HG03280 (cell line): ENCODE results near the gene SEBOX.

ENCODE experiments used
- ATAC-seq: cut with Tn5 transposase; IDR thresholded peaks from one replicate; pipeline ENCODE4 v1.9.1; 2021; ENCODE audit warnings: mild to moderate bottlenecking, moderate library complexity; ENCODE audit not compliant: unreplicated experiment

Gene SEBOX

DNA sequence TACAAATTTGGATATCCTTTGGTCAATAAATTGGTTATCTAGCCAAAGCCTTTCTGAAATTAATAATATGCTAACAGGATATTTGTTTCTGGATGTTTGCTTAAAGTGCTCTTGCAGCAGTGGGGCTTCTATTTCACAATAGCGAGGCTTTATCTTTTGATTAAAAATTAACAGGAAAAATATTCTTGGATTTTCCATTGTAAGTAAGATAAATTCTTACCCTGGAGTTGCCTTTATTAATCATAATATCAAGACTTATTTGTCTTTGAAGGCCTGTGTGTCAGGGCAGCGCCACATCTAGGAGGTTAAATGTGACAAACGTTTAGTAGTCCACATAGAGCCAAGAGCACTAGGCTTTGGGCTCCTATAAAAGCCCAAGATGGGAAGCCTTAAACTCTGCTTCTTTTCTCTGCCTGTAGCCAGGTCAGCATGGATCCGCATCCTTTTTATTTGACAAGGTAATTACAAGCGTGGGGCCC is 40.7 kb downstream of the SEBOX start:
- no peak for ATAC-seq

DNA sequence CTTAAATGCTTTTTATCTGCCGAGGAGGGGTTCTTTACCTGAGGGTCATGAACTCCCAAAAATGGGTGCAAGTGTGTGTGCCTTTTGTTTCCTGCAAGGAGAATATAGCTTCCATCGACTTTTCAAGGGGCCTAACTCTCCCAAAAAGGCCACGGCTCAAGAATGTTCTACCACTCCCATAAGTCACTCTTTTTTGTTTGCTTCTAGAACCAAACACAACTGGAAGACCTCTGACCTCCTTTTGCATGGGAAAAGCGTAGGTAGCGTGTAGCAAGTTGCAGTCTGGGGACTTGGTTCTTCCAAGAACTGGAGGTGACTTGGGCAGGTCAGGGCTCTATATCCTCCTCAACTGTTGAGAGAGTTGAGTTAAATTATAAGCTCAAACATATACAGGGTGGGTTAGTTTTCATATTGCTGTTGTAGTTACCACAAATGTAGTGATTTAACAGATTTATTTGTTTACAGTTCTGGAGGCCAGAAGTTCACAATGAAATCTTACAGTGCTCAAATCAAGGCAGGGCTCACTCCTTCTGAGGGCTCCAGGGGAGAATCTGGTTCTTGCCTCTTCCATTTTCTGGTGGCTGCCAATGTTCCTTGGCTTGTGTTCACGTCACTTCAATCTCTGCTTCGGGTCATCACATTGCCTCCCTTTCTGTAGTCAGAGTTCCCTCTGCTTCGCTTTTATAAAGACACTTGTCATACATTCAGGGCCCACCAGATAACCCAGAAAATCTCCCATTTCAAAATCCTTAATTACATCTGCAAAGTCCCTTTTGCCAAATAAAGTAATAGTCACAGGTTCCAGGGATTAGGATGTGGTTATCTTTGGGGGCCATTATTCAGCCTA is 44.6 kb downstream of the SEBOX start:
- no peak for ATAC-seq

DNA sequence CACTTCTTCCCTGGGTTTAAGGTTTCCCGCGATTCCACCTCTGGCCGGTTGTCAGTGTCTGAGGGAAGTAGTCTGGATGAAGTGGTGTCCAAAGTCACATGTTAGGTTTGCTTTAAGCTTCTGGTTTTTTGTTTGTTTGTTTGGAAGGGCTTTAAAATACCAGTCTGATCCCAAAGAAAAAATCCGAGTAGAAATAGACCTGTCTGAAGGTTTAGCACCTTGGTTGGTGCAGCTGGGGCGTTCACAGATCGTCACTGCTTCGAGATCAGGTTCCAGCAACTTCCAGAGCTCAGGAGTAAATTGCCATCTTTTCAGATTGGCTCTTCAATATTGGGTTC is 45.4 kb downstream of the SEBOX start:
- ATAC-seq, result no peak

DNA sequence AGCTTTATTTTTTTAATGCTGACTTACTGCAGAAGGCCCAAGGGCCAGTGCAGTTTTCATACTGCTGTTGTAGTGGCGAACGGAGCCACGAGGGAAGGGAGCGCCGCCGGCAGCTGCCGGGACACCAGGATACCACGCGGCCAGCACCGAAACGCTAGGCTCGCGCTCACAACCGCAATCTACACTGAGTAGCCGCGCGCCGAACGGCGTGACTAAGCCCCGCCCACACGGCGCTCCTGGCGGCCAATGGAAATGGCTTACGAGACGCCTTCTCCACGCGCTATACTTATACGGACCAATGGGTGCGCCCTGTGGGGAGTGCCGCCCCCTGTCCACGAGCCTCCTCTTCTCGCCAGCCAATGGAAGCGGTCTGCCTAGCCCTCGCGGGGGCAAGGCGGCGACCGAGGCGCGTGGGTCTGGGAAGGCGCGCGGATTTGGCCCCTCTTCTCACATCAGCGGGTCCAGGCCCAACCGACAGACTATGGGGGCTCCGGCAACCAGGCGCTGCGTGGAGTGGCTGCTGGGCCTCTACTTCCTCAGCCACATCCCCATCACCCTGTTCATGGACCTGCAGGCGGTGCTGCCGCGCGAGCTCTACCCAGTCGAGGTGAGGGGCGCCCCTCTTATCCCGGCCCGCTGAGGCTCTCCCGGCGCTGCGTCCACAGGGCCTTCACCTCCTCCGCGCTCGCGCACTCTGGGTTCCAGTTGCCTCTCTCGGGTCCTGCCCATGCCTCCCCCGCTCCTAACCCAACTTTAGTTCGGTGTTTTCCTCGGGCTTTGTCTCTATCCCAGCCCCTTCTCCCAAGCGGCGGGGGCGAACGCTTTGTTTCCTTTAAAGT is 46.0 kb downstream of the SEBOX start, which contains the start of gene TMEM97:
Gene TMEM97, plus strand, starts transcription at position 442 of the 839 bp plus-strand sequence. Its CDS starts 40 bp downstream, at position 482.
- ATAC-seq, result peak; percentile 95

DNA sequence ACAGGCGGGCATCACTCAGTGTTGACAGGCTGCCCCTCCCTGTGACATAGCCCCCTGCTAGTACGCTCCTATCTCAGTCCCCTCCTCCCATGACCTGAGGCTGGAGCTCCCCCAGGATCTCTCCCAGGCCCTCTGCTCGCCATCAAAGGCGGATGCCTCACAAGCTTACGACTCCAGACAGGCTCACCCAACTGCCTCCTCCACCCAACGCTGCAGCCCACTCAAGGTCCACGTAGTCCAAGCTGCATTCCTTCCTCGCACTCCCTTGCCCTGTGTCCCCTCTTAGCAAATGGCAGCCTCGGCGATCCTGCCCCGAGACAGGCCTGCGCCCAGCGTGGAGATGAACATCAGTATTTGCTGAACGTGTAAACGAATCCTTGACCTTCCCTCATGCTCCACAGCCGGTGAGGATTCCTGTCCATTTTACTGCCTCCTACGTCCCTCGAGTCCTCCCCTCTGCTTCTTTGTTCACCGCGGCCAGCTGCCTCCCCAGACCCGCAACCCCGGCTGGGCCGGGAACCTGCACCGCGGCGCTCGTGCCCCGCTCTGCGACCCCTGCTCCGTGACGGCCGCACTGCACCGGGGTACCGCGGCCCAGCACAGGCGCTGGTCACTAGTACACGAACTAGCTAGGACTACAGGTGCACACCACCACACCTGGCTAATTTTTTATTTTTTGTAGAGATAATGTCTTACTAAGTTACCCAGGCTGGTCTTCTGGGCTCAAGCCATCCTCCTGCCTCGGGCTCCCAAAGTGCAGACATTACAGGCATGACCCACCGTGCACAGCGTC is 46.8 kb downstream of the SEBOX start:
- ATAC-seq, result peak; percentile 5

DNA sequence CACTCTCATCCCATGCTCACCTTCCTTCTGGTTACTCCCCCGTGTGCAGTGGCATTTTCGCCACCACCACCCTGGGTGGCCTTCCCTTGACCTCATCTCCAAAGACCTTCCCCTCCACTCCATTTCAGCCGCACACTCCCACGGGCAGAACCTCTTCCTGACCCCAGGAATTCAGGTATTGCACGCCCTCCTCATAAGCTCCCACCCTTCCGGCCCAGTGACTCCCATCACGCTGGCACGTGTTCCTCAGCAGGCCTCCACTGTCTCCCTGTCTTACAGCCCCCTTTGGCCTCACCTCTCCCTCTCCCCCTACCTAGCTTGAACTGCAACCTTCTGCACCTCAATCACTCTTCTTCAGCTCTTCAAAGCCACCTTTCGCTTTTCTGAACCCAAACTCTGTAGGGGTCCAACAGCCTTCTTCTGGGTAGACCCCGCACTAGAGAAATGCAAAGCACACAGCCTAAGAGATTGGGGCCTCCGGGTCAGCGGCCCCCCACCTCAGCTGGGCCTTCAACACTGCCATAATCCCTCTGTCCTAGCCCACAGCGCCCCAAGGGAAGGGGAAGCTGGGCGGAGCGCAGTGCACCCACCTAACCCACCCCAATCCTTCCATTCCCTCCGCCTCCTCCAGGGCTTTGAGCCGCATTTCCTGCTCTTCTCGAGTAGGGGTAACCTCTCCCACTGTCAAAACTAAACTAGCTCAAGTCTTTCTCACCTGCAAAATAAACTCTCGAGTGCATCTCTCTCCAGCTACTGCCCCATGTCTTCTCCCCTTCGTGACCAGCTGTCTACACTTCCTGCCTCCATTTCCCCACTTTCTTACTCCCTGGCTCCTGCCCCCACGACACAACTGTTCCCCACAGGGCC is 47.7 kb downstream of the SEBOX start:
- ATAC-seq, result no peak

DNA sequence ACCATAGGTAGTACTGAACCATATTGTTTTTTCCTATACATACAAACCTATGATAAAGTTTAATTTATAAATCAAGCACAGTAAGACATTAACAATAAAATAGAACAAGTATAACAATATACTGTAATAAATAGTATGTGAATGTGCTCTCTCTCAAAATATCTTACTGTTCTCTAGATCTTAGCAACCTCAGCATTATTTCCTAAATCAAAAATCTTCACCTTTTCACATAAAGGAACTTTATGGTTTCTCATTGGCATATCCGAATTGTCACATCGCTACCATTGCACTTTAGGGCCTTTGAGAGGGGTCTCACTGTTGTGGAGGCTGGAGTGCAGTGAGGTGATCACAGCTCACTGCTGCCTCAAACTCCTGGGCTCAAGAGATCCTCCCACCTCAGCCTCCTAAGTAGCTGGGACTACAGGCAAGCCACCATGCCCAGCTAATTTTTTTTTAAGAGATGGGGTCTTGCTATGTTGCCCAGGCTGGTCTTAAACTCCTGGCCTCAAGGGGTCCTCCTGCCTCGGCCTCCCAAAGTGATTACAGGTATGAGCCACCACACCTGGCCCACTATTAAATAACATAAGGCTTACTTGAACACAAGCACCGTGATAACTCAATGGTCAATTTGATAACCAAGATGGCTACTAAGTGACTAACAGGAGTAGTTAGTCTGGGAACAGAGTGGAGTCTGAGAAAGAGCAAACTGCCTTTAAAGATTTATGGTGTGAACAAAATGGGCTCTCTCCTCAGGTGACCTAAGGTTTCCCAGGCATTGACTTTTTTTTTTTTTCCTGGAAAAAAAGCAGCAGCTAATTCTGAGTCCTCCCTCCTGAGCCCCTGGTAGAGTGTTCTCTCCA is 48.9 kb downstream of the SEBOX start:
- ATAC-seq, result no peak

DNA sequence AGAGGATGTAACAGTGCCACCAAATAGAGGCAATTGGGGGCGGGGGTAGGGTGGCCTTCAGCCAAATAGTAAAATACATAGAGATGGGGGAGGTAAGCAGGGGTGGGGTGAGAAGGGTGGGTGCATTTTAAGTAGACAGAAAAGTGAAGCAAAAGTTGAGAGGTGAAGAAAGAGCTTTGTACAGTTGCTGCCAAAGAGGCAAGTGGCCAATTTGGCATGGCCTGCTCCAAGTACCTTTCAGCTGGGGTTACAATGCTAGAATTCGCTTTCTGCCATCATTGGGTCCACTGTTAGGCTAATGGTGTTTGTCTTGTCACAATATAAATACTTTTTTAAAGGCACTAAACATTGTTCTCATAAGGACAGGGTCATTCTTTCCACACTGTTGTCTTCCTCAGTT is 51.2 kb downstream of the SEBOX start:
- ATAC-seq, result no peak
